Large intestine (tissue), 3 donors: ENCODE data around the gene PIR. TPM values are rescaled to one million over a fixed set of nuclear protein-coding genes. Genes with fewer than 3 reads are reported as not detected.

Experiments
- DNase-seq, 2 donors: peaks; one replicate each; pipeline versions ENCODE4 v3.0.0 to v3.0.0-alpha.2; 2013
- H3K27ac ChIP-seq: one replicate; pipeline ENCODE4 v1.5.1; 2013; ENCODE audit warnings: low read length
- H3K27me3 ChIP-seq: 2 replicates; pipeline ENCODE4 v1.6.1; 2013; ENCODE audit warnings: low read length; ENCODE audit not compliant: control insufficient read depth, insufficient read depth
- H3K36me3 ChIP-seq: 2 replicates; pipeline ENCODE4 v1.6.1; 2013; ENCODE audit warnings: low read length; ENCODE audit not compliant: control insufficient read depth, insufficient read depth
- H3K4me1 ChIP-seq: one replicate; pipeline ENCODE4 v1.6.1; 2013; ENCODE audit warnings: low read length; ENCODE audit not compliant: control insufficient read depth, insufficient read depth
- H3K4me3 ChIP-seq: one replicate; pipeline ENCODE4 v1.5.1; 2013; ENCODE audit warnings: low read length
- H3K9me3 ChIP-seq: one replicate; pipeline ENCODE4 v1.6.1; 2013; ENCODE audit warnings: mild to moderate bottlenecking, low read depth, low read length, moderate library complexity; ENCODE audit not compliant: control insufficient read depth
- WGBS: methylation state at CpG from one replicate; pipeline ENCODE4 v1.1.5; 2013; ENCODE audit warnings: low lambda C conversion rate; ENCODE audit not compliant: insufficient coverage; 5-methylcytosine and 5-hydroxymethylcytosine counted together
- polyA plus RNA-seq: library from polyadenylated mRNA; unstranded; fragments of 120-200 nt; gene quantifications from one replicate; pipeline ENCODE4 v1.2.1, GENCODE V29; 2013

PIR gene
- polyA plus RNA-seq, 1 donor: 6.8 TPM

DNA sequence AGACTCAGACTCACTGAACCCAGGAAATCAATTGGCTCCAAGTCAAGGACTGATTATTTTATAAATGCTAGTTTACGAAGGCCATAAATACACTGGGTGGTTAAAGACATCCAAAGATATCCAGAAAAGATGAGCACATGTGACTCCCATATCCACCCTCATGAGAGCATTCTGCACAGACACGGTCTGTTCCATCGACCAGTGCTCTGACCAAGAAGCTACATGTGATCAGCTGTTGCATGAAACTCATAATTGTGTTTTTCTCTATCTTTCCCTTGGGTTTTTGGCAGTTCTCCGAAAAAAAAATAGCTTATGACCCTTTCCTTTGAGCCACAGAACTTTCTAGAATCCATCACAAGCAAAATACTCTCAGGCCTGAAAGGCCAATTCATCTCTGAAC is 2.7 kb upstream of the PIR start:
- Histone ChIP-seq H3K4me1 (peaks cover 2% of the 10 kb centered on the region), H3K4me3 (no peak overlapping the region), H3K36me3 (no peaks in the 10 kb centered on the region), H3K27ac (no peak overlapping the region), H3K9me3 (no peaks in the 10 kb centered on the region), H3K27me3 (no peaks in the 10 kb centered on the region)
- no peak for DNase-seq
- no CpG with 5 or more reads among the region's 4 CpGs for WGBS

- Histone ChIP-seq H3K9me3 (no peaks in the 10 kb centered on the region), H3K36me3 (no peaks in the 10 kb centered on the region), H3K27me3 (no peaks in the 10 kb centered on the region), H3K27ac (no peak overlapping the region), H3K4me3 (no peak overlapping the region), H3K4me1 (peaks cover 2% of the 10 kb centered on the region)
- WGBS: no CpG with 5 or more reads among the region's 5 CpGs
- DNase-seq: no peak
Observed at GRCh38 chrX:15492469-15492868, 664 bp downstream of the PIR start.

DNA sequence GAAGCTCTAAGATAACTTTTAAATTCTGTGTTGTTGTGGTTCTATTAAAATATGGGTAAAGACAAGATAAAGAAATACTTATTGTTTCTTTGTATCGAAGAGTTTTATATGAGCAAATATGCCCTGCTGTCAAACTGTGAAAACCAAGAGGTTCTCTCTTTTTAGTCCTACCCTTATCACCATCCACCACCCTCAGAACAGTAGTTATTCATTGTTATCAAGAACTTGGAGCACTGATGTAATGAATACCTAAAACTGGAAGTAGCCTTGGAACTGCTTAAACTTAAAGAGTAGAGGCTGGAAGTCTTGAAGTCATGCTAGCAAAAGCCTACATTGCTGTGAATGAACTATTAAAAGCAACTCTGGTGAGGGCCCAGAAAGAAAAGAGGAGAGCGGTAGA is 9.2 kb downstream of the PIR start:
- H3K9me3 ChIP-seq: no peaks in the 10 kb centered on the region
- WGBS: no CpG with 5 or more reads among the region's 2 CpGs
- H3K4me3 ChIP-seq: no peak overlapping the region
- H3K27me3 ChIP-seq: no peaks in the 10 kb centered on the region
- no peaks in the 10 kb centered on the region for H3K4me1 ChIP-seq
- H3K36me3 ChIP-seq: no peaks in the 10 kb centered on the region
- no peak for DNase-seq
- H3K27ac ChIP-seq: no peak overlapping the region

DNA sequence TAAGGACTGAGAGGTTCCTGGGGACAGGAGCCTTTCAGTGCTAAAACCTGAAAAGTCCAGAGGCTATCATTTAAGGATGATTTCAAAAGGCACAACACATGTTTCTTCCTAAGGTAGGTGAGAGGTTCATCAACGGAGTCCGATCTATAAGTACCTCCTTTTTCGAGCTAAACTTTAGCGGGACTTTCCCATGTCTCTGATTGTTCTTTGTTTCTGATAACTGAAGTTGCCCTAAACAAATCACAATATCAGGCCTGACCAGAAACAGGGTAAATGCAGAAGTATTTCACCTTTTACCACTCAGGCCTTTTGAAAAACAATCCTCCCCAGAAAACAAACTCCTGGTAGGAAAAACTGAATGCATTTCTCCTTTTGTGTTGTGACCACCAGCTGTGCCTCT is 17.6 kb downstream of the PIR start:
- H3K4me1 ChIP-seq: no peaks in the 10 kb centered on the region

DNA sequence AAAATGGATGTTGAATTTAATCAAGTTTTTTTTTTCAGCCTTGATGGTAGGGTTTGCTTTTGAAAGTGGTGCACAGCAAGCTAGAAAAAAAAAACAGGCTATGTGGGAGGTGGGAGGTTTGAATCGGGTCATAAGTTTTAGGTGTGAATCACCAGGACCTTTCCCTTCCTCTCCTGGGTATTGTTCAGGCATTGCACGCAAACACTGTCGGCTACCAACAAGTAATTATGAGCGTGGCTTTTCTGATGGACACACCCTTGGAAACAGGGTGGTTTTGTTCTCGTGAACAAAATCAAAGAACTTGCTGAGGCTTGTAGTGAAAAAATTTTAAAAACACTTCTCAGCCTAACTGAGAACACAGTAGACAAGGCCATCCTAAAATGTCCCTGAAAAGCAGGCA is 18.1 kb downstream of the PIR start:
- DNase-seq: no peak

More for the DNA sequence above, 17.6 kb downstream of the PIR start:
- no peaks in the 10 kb centered on the region for H3K27me3 ChIP-seq
- no peak overlapping the region for H3K4me3 ChIP-seq
- no CpG with 5 or more reads among the region's 4 CpGs for WGBS
- no peaks in the 10 kb centered on the region for H3K36me3 ChIP-seq
- H3K9me3 ChIP-seq: no peaks in the 10 kb centered on the region
- no peak overlapping the region for H3K27ac ChIP-seq
- DNase-seq: no peak

DNA sequence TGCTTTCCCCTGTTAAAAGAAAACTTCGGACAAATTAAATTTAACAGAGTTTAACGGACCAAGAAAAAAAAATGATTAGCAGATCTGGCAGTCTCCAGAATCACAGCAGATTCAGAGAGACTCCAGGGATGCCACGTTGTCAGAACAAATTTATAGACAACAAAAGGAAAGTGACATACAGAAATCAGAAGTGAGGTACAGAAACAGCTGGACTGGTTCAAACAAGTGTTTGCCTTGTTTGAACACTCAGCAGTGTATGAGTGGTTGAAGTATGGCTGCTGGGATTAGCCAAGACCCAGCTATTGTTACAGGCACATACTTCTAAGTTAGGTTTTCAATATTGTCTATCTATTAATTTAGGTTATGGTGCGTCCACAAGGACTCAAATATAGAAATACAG is 19.1 kb downstream of the PIR start:
- no peak for DNase-seq
- Histone ChIP-seq H3K9me3 (no peaks in the 10 kb centered on the region), H3K4me1 (no peaks in the 10 kb centered on the region), H3K27me3 (no peaks in the 10 kb centered on the region), H3K36me3 (no peaks in the 10 kb centered on the region), H3K27ac (no peak overlapping the region), H3K4me3 (no peak overlapping the region)
- WGBS: 80% methylated on average over 1 of the region's 4 CpGs

More for the DNA sequence above, 18.1 kb downstream of the PIR start:
- Histone ChIP-seq H3K9me3 (no peaks in the 10 kb centered on the region), H3K36me3 (no peaks in the 10 kb centered on the region), H3K27ac (no peak overlapping the region), H3K27me3 (no peaks in the 10 kb centered on the region), H3K4me1 (no peaks in the 10 kb centered on the region), H3K4me3 (no peak overlapping the region)
- no CpG with 5 or more reads among the region's 5 CpGs for WGBS

DNA sequence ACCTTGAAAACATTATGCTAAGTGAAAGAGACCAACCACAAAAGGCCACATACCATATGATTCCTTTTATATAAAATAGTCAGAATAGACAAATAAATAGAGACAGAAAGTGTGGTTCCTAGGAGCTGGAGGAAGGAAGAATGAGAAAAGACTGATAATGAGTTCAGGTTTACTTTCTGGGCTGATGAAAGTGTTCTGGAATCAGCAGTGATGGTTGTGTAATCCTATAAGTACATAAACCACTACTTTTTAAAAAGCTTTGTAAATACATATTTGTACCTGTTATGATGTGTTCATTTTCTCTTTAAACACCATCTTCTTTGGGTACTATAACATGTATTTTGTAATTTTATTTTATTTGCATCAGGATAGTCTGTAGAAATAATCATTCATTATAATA is 20.6 kb downstream of the PIR start:
- Histone ChIP-seq H3K4me3 (no peak overlapping the region), H3K27me3 (no peaks in the 10 kb centered on the region), H3K9me3 (no peaks in the 10 kb centered on the region), H3K36me3 (no peaks in the 10 kb centered on the region), H3K27ac (no peak overlapping the region), H3K4me1 (no peaks in the 10 kb centered on the region)
- DNase-seq: no peak

GRCh38 chrX:15471028-15471427 is 22.1 kb downstream of the PIR start:
- no peak overlapping the region for H3K27ac ChIP-seq
- H3K4me1 ChIP-seq: no peaks in the 10 kb centered on the region
- H3K27me3 ChIP-seq: no peaks in the 10 kb centered on the region
- H3K9me3 ChIP-seq: no peaks in the 10 kb centered on the region
- DNase-seq: peak; percentile 19 to 23
- no peaks in the 10 kb centered on the region for H3K36me3 ChIP-seq
- H3K4me3 ChIP-seq: no peak overlapping the region
- 10% methylated on average over 2 of the region's 3 CpGs for WGBS

DNA sequence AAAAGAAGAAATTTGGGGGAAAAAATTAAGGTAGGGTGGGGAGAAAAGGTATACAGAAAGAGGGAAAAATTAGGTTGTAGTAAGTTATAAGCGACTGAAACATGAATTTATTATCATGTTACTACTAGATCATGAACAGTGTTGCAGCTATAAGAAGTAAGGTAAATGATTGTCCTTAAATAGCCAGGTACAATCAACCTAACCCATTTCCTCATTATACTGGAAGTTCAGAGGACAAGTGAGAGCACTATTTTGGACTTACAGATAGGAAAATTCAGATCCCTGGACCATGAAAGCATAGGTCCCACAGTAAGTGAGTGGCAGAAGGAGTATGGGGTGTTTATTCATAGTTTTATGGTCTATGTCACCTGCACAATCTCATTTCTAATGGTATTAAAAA is 23.5 kb downstream of the PIR start:
- no peaks in the 10 kb centered on the region for H3K27me3 ChIP-seq
- whole genome bisulfite sequencing: no CpG with 5 or more reads among the region's 1 CpG

GRCh38 chrX:15468036-15468435 is 25.1 kb downstream of the PIR start:
- no peaks in the 10 kb centered on the region for H3K36me3 ChIP-seq
- WGBS: no CpG with 5 or more reads among the region's 4 CpGs
- peak in 1 of 2 donors; percentile 10 for DNase-seq
- H3K27ac ChIP-seq: no peak overlapping the region
- H3K4me1 ChIP-seq: no peaks in the 10 kb centered on the region
- no peaks in the 10 kb centered on the region for H3K9me3 ChIP-seq
- no peak overlapping the region for H3K4me3 ChIP-seq
- H3K27me3 ChIP-seq: no peaks in the 10 kb centered on the region

More for the DNA sequence above, 23.5 kb downstream of the PIR start:
- DNase-seq: no peak
- no peaks in the 10 kb centered on the region for H3K4me1 ChIP-seq
- H3K4me3 ChIP-seq: no peak overlapping the region
- H3K36me3 ChIP-seq: no peaks in the 10 kb centered on the region
- H3K9me3 ChIP-seq: no peaks in the 10 kb centered on the region
- H3K27ac ChIP-seq: no peak overlapping the region

DNA sequence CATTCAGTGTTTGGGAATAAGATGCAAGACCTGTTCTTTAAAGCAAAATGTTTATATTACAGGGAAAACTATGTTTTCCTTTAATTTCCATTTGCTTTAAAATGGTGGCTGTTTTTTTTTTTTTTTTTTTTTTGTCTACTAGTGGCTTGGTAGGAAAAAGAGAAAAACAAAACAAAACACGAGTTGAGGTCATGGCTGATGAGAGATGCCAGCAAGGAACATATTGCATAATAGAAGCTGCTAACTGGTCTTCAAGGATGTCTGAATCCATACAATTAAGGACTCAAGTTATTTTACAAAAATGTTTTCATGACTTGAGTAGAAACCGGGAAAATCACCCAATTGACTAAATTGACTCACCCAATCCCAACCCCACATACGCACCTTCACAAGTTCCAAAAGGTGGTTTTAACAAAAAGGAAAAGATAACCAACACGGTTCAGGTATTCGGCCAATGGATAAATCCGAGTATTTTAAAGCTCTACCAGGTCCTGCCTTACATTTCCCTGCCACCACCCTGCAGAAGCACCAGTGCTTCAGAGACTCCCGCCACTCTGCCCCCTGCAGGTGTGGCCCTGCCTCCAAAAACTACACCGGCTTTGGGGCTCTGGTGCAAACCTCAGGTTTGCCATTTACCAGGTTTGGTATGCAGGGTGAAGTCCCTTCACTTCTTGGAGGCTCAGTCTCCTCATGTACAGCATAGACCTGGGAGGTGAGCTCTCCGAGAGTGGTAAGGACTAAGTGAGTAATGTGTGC is 27.1 kb downstream of the PIR start:
- Histone ChIP-seq H3K27ac (no peak overlapping the region), H3K9me3 (no peaks in the 10 kb centered on the region), H3K27me3 (no peaks in the 10 kb centered on the region), H3K4me3 (no peak overlapping the region), H3K36me3 (no peaks in the 10 kb centered on the region), H3K4me1 (no peaks in the 10 kb centered on the region)
- WGBS: no CpG with 5 or more reads among the region's 9 CpGs
- DNase-seq: no peak
